ENCODE data around the gene CAMK2D. TPM values are rescaled to one million over a fixed set of nuclear protein-coding genes. Genes with fewer than 3 reads are reported as not detected.

CAMK2D gene
- total and polyA plus RNA-seq, 4 donors: 10.1 to 31.0 (median 25.6) TPM

- Histone ChIP-seq H3K4me3 (ENCODE audit: low read depth in 1 of 3, low read length in 3 of 3) (no peak overlapping the region), H3K36me3 (ENCODE audit: control insufficient read depth in 4 of 4, insufficient read depth in 3 of 4, low read depth in 1 of 4, low read length in 3 of 4) (peaks cover 0 to 8% (median 8%) of the 10 kb centered on the region in 4 donors), H3K4me1 (ENCODE audit: control insufficient read depth in 4 of 4, insufficient read depth in 4 of 4, low read length in 3 of 4) (no peaks in the 10 kb centered on the region), H3K27me3 (ENCODE audit: control insufficient read depth in 4 of 4, insufficient read depth in 4 of 4, low read length in 3 of 4) (no peaks in the 10 kb centered on the region), H3K9me3 (ENCODE audit: control insufficient read depth in 4 of 4, low read length in 3 of 4) (no peaks in the 10 kb centered on the region), H3K9ac (ENCODE audit: low read depth in 1 of 2, low read length in 2 of 2) (no peak overlapping the region), H3K27ac (ENCODE audit: low read depth in 1 of 2, low read length in 2 of 2) (no peak overlapping the region)
- 48% methylated on average over 2 of the region's 2 CpGs for WGBS
- DNase-seq (ENCODE audit: low spot score): no peak
- TF ChIP-seq YY1 (IDR thresholded peaks at IDR 0.05) (no peak), GABPA (IDR thresholded peaks at IDR 0.05 in 1 of 2, conservative IDR thresholded peaks at IDR 0.05 in 1 of 2) (no peak), RAD21 (IDR thresholded peaks at IDR 0.05) (no peak), SP1 (IDR thresholded peaks at IDR 0.05) (no peak), FOXA1 (IDR thresholded peaks at IDR 0.05) (no peak), RXRA (IDR thresholded peaks at IDR 0.05) (no peak), HNF4G (IDR thresholded peaks at IDR 0.05) (no peak), JUND (IDR thresholded peaks at IDR 0.05) (no peak), EGR1 (IDR thresholded peaks at IDR 0.05; ENCODE audit: low read depth in 2 of 2) (no peak), CTCF (IDR thresholded peaks at IDR 0.05; ENCODE audit: low read depth, low read length, missing input control) (no peak), REST (IDR thresholded peaks at IDR 0.05) (no peak), FOXA2 (IDR thresholded peaks at IDR 0.05) (no peak), HNF4A (conservative IDR thresholded peaks at IDR 0.05) (no peak)
Observed at GRCh38 chr4:113496698-113497097, 264.8 kb downstream of the CAMK2D start.

GRCh38 chr4:113495790-113496189 is 265.7 kb downstream of the CAMK2D start:
- WGBS: 97% methylated on average over 6 of the region's 6 CpGs
- peaks cover 0 to 8% (median 8%) of the 10 kb centered on the region in 4 donors for H3K36me3 ChIP-seq (ENCODE audit: control insufficient read depth in 4 of 4, insufficient read depth in 3 of 4, low read depth in 1 of 4, low read length in 3 of 4)
- H3K27me3 ChIP-seq (ENCODE audit: control insufficient read depth in 4 of 4, insufficient read depth in 4 of 4, low read length in 3 of 4): no peaks in the 10 kb centered on the region
- DNase-seq (ENCODE audit: low spot score): no peak
- H3K4me3 ChIP-seq (ENCODE audit: low read depth in 1 of 3, low read length in 3 of 3): no peak overlapping the region
- no peaks in the 10 kb centered on the region for H3K4me1 ChIP-seq (ENCODE audit: control insufficient read depth in 4 of 4, insufficient read depth in 4 of 4, low read length in 3 of 4)
- no peak overlapping the region for H3K27ac ChIP-seq (ENCODE audit: low read depth in 1 of 2, low read length in 2 of 2)
- no peaks in the 10 kb centered on the region for H3K9me3 ChIP-seq (ENCODE audit: control insufficient read depth in 4 of 4, low read length in 3 of 4)
- H3K9ac ChIP-seq (ENCODE audit: low read depth in 1 of 2, low read length in 2 of 2): no peak overlapping the region
- no peak for TF ChIP-seq ATF3 (IDR thresholded peaks at IDR 0.05)
- no peak for TF ChIP-seq JUND (IDR thresholded peaks at IDR 0.05)
- no peak for TF ChIP-seq HNF4G (IDR thresholded peaks at IDR 0.05)
- TF ChIP-seq TAF1 (conservative IDR thresholded peaks at IDR 0.05): no peak
- TF ChIP-seq ZBTB33 (IDR thresholded peaks at IDR 0.05): no peak
- TF ChIP-seq FOXA2 (IDR thresholded peaks at IDR 0.05): no peak
- no peak for TF ChIP-seq YY1 (IDR thresholded peaks at IDR 0.05)
- no peak for TF ChIP-seq REST (IDR thresholded peaks at IDR 0.05)
- TF ChIP-seq RAD21 (IDR thresholded peaks at IDR 0.05): no peak
- TF ChIP-seq GABPA (IDR thresholded peaks at IDR 0.05 in 1 of 2, conservative IDR thresholded peaks at IDR 0.05 in 1 of 2): no peak
- TF ChIP-seq MAX (IDR thresholded peaks at IDR 0.05): no peak
- TF ChIP-seq SP1 (IDR thresholded peaks at IDR 0.05): no peak
- no peak for TF ChIP-seq RXRA (IDR thresholded peaks at IDR 0.05)
- no peak for TF ChIP-seq FOXA1 (IDR thresholded peaks at IDR 0.05)
- TF ChIP-seq HNF4A (conservative IDR thresholded peaks at IDR 0.05): no peak
- no peak for TF ChIP-seq CTCF (IDR thresholded peaks at IDR 0.05; ENCODE audit: low read depth, low read length, missing input control)
- no peak for TF ChIP-seq NR2F2 (IDR thresholded peaks at IDR 0.05)
